Stimulated activated CD8-positive, alpha-beta memory T cell treated with anti-CD3 and anti-CD28 coated beads, Interleukin-12 subunit alpha, Interleukin-12 subunit beta, amount 100 ng/mL, for 4 hours (primary cell): ENCODE data around the gene PITPNM1.
"Not testable (repeated sequence)": the region's sequence is repeated elsewhere in the genome, so short reads cannot be mapped to it uniquely, and the experiment has no call there.

Experiments
- DNase-seq: peaks from one replicate; pipeline ENCODE4 v3.0.0-alpha.2; 2020; ENCODE audit warnings: low read depth

Gene PITPNM1

GRCh38 chr11:67489885-67490726 is 15.1 kb downstream of the PITPNM1 start:
- no peak for DNase-seq

- DNase-seq = no peak
These were observed 15.8 kb downstream of the PITPNM1 start for GRCh38 chr11:67489203-67489884.

DNA sequence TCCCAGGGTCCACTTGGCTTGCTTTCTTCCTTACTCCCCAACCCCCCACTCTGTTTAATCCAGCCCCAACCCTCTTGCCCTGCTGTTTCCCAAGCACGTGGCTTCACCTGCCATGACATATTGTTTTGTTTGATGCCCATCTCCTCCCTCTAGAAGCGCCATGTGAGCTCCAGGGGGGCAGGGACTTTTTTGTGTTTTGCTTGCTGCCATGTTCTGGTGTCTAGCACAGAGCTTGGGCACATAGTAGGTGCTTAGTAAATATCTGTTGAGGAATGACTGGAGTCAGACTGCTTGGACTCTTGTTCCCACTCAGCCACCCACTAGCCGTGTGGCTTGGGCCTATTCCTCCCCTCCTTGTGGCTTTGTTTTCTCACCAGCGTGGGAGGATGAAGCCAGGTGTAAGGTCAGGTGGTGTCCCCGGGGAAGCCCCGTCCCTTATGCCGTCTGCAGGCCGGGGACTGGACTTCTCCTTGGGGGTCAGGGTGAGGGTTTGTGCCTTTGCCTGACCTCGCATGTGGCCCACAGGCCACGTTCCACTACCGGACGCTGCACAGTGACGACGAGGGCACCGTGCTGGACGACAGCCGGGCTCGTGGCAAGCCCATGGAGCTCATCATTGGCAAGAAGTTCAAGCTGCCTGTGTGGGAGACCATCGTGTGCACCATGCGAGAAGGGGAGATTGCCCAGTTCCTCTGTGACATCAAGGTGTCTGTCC is 18.5 kb downstream of the PITPNM1 start:
- no peak for DNase-seq

GRCh38 chr11:67485873-67486361 is 19.2 kb downstream of the PITPNM1 start:
- DNase-seq = not testable (repeated sequence)

DNA sequence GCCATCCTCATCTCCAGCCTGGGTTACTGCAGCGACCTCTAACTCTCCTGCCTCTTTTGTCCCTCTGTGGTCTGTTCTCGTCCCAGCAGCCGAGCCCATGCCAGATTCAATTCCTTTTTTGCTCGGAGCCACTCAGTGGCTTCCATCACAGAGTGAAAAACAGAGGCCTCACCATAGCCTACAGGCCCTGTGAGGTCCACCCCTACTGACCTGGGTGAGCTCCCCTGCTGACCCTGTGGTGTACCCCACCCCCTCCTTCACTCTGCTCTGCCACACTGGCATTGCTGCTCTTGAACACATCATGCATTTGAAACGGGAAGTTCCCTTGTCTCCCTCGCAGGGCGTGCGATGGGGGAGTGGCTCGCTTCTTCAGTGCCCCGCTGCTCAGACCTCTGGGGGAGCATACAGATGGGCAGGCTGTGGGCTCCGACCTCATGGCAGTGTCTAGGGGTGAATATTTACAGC is 20.3 kb downstream of the PITPNM1 start:
- DNase-seq = no peak

- DNase-seq = no peak
These were observed 21.1 kb downstream of the PITPNM1 start for GRCh38 chr11:67483831-67484665.

DNA sequence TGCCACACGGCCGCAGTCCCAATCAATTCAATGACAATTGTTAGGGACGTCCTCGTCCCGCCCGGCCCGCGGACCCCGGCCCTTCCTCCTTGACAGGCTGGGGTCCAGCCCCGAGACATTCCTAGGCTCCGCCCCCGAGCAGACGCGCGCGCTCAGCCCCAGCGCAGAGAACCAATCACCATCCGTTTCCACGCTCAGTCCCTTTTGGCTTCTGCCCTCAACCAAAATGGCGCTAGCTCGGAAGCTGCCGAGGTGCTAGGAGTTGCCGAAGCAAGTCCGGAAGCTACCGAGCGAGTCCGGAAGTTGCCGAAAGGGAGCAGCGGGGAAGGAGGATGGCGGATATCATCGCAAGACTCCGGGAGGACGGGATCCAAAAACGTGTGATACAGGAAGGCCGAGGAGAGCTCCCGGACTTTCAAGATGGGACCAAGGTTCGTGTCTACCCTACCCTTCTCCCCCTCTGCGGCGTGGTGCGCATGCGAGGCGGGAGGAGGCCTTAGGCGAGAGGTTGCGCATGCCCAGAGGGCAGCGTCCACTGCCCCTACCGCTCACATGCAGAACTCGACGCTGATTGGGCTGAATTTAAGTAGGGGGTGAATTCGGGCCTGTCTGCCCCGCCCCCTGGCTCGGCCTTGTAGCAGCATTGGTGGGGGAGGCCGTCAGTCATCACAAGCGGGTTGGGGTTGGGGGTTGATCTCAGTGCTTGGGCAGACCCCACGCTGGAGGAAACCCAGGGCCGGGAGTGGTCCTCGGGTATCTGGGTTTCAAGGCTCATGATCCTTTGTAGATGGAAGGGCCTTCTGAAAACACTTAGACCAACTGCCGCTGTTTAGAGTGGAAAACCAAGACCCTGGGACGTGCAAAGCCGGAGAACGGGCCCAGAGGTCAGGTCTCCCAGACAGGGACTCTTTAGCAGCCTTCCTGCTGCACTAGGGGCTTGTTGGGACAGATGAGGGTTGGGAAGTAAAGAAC is 22.1 kb downstream of the PITPNM1 start, which contains the start of gene AIP:
TSS of gene AIP (plus strand) at position 200 of the 972 bp plus-strand sequence. CDS start at position 333, 133 bp downstream.
- peak; percentile 90 for DNase-seq

DNA sequence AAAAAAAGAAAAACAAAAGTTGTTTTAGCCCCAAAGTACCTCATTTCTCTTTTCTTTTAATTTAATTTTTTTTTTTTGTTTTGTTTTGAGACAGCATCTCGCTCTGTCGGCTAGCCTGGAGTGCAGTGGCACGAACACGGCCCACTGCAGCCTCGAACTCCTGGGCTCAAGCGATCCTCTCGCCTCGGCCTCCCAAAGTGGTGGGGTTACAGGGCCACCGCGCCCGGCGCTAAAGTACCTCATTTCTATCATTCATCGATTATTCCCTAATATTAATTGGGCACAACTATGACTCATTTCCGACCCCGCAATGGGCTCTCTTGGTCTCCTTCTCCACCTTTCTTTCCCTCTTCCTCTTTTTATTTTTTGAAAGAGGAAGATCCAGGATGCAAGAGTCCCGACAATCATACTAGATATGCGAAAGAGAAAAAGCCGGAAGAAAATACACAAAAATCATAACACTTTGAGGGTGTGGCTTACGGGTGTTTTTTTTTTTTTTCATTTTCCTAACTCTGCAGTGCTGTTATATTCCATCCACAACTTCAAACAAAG is 22.8 kb downstream of the PITPNM1 start:
- no peak for DNase-seq

GRCh38 chr11:67477344-67478050 is 27.7 kb downstream of the PITPNM1 start:
- DNase-seq = not testable (repeated sequence)

- not testable (repeated sequence) for DNase-seq
These were observed 28.5 kb downstream of the PITPNM1 start for GRCh38 chr11:67476692-67477091.

GRCh38 chr11:67472882-67473281 is 32.3 kb downstream of the PITPNM1 start:
- no peak for DNase-seq

DNA sequence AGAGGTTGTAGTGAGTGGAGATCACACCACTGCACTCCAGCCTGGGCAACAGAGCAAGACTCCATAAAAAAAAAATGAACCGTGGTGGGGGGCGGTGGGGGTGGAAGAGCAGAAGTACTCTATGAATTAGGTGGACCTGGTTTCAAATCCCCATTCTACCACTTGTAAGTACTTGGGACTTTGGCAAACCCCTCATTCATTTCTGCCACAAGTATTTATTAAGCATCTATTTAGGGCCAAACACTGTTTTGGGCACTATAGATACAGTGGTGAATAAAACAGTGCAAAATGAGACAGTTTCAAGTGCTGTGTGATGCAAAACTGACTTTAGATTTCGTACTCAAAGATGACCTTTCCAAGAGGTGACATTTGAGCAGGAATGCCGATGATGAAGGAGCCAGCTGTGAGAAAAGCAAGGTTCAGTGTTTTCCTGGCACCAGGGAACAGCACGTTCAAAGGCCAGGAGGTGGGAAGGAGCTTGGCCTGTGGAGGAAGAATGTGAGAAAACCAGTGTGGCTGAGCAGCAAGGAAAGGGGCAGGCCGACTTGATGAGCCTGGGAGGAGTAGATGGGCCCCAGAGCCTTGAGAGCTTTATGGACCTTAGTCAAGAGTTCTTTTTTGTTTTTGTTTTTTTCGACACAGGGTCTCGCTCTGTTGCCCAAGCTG is 34.7 kb downstream of the PITPNM1 start:
- DNase-seq = no peak

DNA sequence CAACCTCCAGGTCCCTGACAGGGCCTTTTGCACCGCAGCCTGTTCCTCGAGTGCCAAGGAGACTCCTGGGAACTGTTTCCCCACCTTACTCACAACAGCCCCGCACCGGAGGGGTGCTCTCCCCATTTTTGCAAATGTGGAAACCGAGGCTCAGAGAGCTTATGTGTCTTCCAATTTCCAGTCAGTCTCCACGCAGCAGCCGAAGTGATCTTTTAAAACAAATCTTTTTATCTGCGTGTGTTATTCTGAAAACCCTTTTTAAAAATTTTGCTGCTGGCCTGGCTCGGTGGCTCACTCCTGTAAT is 35.7 kb downstream of the PITPNM1 start:
- no peak for DNase-seq

GRCh38 chr11:67468759-67469507 is 36.2 kb downstream of the PITPNM1 start, which contains the start of gene TMEM134:
TSS of gene TMEM134 (minus strand) at chr11:67469251. CDS start at chr11:67469192, 59 bp downstream.
- peak; percentile 86 for DNase-seq

GRCh38 chr11:67468456-67468758 is 36.8 kb downstream of the PITPNM1 start:
- no peak for DNase-seq

DNA sequence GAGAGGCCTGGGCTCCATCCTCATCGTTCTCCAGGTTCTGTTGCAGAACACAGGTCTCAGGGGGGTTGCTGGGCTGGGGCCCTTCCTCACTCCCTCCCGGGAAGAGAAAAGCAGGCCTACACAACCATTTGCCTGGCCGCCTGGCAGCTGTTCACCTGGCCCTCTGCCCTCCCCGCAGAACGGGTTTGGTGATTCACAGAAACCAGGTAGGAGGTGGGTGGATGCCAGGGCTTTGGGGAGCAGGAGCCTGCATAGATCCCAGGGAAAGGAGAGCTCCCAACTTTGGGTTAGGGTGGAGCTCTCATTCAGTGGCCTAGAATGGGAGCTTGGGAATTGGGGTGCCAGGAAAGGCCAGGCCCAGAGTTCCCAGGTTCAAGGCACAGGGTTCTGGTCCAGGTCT is 37.1 kb downstream of the PITPNM1 start:
- DNase-seq = no peak

DNA sequence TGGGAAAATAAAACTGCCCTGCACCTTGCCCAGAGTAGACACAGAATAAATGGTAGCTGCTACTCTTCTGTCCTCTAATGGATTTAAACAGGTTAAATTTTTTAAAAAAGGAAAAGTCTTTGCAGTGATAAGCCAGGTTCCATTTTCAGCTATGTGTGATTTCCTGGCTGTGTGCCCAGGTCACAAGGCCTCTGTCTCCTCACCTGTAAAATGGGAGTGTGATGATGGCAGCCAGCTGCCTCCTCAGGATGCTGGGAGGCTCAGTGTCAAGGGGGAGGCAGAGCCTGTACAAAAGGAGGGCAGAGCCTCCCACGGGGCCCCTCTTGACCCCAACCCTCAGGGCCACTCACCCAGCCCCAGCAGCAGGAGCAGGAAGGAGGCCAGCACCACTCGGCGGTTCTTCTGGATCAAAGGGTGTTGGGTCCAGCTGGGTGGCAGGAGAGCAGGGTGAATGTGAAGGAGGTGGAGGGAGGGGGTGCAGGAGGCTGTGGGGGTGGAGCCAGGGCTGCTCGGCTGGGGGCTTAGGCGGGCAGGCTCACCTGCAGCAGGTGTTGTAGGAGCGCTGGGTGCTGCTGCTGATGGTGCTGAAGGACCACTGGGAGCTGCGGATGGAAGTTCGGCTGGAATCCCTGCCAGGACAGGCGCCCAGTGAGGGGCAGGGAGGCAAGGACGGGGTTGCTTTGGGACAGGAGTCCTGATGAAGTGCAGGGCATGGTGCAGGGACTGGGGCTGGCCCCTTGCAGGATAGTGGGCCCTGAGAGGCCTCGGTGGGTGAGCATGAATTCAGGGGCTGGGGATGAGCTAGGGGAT is 38.0 kb downstream of the PITPNM1 start:
- no peak for DNase-seq
